ENCODE results near the gene USP12.

The USP12 gene

GRCh38 chr13:27120811-27121210 lies 50.8 kb downstream of the USP12 start:
- no peak for DNase-seq (ENCODE audit: low read depth)

- no peak for DNase-seq (ENCODE audit: low read depth)
Observed at GRCh38 chr13:27120011-27120410, 51.6 kb downstream of the USP12 start.

- no peak for DNase-seq (ENCODE audit: low read depth)
Observed at GRCh38 chr13:27118428-27119054, 53.1 kb downstream of the USP12 start.

- no peak for DNase-seq (ENCODE audit: low read depth)
Observed at GRCh38 chr13:27117952-27118351, 53.7 kb downstream of the USP12 start.

- DNase-seq (ENCODE audit: low read depth): no peak
Observed at GRCh38 chr13:27117158-27117557, 54.5 kb downstream of the USP12 start.

- no peak for DNase-seq (ENCODE audit: low read depth)
Observed at GRCh38 chr13:27113436-27113835, 58.2 kb downstream of the USP12 start.

GRCh38 chr13:27112006-27112405 lies 59.6 kb downstream of the USP12 start:
- DNase-seq (ENCODE audit: low read depth): no peak

GRCh38 chr13:27110056-27110746 lies 61.4 kb downstream of the USP12 start:
- no peak for DNase-seq (ENCODE audit: low read depth)

- no peak for DNase-seq (ENCODE audit: low read depth)
Observed at GRCh38 chr13:27106144-27106543, 65.5 kb downstream of the USP12 start.

- no peak for DNase-seq (ENCODE audit: low read depth)
Observed at GRCh38 chr13:27104606-27105005, 67.0 kb downstream of the USP12 start.

- no peak for DNase-seq (ENCODE audit: low read depth)
Observed at GRCh38 chr13:27101847-27102246, 69.8 kb downstream of the USP12 start.

GRCh38 chr13:27101289-27101688 lies 70.3 kb downstream of the USP12 start:
- DNase-seq (ENCODE audit: low read depth): no peak

GRCh38 chr13:27097691-27098090 lies 73.9 kb downstream of the USP12 start:
- DNase-seq (ENCODE audit: low read depth): no peak

GRCh38 chr13:27091451-27091850 lies 80.2 kb downstream of the USP12 start:
- no peak for DNase-seq (ENCODE audit: low read depth)

GRCh38 chr13:27088619-27089018 lies 83.0 kb downstream of the USP12 start:
- no peak for DNase-seq (ENCODE audit: low read depth)

- no peak for DNase-seq (ENCODE audit: low read depth)
Observed at GRCh38 chr13:27086599-27087265, 84.9 kb downstream of the USP12 start.

GRCh38 chr13:27083183-27083582 lies 88.4 kb downstream of the USP12 start:
- no peak for DNase-seq (ENCODE audit: low read depth)

GRCh38 chr13:27081893-27082679 lies 89.5 kb downstream of the USP12 start:
- no peak for DNase-seq (ENCODE audit: low read depth)

GRCh38 chr13:27080018-27080948 lies 91.3 kb downstream of the USP12 start:
- no peak for DNase-seq (ENCODE audit: low read depth)

GRCh38 chr13:27079421-27079958 lies 92.1 kb downstream of the USP12 start:
- DNase-seq (ENCODE audit: low read depth): no peak

GRCh38 chr13:27077451-27077850 lies 94.2 kb downstream of the USP12 start:
- no peak for DNase-seq (ENCODE audit: low read depth)

Measured in activated T-helper 1 cell treated with Interleukin-2 at 50 U/mL for 16 hours (primary cell).